Stimulated activated CD4-positive, alpha-beta T cell treated with anti-CD3 and anti-CD28 coated beads, Interleukin-1b, Interleukin-23, amount 100 ng/mL, for 1 hour (primary cell): ENCODE data around the gene DCHS2.

Experiments used
- DNase-seq, 2 donors: peaks; one replicate each; pipeline ENCODE4 v3.0.0-alpha.2; 2020; ENCODE audit warnings: low read depth in 2 of 2

The DCHS2 gene, protein sequence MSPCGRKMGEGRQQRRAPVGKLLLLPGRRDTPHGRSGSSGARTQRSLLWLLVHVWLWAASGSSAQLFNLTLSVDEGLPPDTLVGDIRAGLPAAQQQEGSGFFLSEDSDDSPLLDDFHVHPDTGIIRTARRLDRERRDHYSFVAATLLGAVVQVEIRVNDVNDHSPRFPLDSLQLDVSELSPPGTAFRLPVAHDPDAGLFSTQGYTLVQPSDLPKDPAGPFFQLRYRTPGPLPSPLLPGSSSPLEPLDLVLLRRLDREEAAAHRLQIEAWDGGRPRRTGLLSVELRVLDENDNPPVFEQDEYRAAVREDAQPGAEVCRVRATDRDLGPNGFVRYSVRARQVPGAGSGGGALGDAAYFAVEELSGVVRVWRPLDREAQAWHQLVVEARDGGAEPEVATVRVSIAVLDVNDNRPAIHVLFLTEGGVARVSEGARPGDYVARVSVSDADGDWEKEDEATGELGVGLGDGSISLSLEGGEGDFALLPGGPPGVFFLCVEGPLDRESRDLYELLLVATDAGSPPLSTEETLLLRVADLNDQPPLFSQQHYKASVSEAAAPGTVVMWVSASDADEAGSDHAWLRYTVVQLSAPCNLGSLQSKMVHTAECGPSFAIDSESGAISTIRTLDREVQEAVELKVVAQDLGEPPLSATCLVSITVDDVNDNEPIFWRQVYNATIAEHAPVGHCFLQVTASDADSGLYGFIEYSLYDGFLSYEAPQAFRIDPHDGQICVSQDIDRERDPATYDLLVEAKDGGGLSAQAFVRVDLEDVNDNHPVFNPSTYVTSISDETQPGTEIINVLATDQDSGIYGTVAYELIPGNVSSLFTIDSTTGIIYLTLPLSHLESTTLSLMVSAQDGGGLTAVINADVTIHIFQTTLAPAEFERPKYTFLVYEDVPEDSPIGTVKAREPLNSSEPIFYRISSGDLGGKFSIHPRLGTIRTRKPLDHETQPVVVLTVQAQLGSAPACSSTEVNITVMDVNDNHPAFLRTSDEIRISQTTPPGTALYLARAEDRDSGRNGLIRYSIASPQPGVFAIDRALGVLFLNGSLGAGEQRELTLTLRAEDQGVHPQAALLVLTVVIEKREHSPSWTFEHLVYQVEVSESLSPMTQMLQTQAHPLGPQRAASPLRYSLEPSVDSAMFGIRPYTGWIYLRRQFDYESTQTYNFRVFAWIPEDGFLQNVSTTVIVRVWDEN (N-terminal part only)

DNA sequence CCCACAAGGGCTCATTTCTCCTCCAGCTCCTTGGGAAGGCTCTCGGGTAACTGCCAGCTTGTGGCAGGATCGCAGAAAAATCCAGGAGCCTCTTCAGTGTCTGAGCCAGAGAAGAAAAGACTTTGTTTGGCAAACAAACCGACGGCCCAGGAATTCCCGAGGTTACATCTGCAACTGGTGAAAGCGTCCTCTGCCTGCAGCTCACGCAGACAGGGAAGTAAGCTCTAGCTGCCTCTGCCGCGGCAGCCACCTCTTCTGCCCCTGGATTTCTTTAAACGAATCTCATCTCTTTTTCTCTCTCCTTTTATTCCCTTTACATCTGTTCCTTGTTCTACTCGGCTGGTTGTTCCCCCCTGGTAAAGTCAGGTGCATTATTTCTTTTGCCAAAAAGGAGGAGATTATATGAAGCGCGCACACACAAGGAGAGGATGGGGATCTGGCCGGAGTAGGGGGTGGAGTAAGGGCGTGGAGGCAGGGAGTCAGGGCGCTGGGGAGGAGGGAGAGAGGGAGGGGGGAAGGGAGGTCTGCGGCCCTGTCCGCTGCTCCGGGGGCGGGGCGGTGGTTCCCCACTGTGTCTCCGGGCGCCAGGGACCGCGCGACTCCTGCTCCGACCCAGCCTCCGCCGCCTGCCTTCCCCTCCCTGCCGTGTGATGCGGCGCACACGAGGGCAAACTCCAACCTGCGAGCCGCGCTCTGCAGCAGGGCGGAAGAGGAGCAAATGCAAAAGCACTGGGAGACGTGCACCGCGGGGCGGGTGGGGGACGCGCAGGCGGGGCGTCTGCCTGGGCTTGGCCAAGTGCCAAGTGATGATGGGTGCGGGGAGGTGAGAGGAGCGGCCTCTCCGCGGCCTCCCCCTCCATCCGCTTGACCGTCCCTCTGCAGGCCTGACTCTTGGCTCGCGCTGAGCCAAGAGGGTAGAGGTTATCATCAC is at the start of gene DCHS2:
Gene DCHS2 (minus strand): TSS at position 459 of the 931 bp plus-strand sequence. CDS start 444 bp downstream, at position 15.
- DNase-seq: no peak

GRCh38 chr4:154534296-154534695 is 42.7 kb upstream of the DCHS2 start:
- DNase-seq: no peak

DNA sequence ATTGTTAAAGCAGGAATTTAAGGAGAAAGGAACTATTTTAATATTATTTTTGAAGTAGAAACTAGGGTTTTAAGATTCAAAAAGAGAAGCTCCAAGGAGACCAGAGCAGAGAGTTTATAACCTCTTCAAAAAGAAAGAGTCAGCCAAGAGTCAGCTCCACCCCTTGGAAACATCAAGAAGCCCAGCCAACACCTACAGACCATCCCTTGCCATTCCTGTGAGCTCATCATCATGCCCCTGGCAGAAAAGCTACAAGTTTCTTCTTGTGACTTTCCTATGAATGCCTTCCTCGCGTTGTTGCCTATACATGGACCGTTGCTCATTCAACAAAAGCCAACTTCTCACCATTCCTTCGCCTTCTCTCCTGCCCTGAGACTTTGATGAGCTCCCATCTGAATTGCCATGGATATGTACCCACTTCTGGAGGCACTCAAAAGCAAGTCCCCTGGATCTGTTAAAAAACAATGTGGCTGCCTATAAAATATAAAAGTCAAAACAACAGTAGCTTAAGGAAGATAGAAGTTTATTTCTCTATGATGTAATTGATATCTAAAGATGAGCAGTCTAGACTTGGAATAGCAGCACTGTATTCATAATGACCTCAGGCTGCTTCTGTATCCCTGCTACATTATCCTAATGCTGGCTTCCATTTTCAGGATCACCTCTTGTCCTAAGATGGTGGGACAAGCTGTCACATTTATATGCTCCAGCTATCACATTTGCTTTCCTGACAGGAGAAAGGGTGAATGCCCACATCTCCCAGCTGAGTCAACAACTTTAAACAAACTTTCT is 38.3 kb upstream of the DCHS2 start:
- no peak for DNase-seq

DNA sequence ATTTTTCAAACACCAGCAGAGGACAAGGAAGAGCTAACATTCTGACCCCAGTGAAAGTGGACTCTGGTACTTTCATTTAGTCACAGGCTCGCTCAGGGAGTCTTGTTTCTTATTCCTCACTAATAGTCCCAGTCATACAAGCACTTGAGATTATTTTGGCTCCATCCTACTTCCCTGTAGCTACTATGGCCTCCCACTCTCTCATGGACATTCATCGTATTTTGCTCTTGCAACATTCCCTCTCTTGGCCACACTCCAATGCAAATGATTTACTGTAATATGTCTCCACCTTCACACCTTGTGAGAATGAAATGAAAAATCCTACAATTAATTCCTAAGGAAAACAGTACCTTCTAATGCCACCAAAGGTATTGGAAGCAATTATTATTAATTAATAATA is 37.3 kb upstream of the DCHS2 start:
- DNase-seq: no peak

GRCh38 chr4:154527308-154527707 is 35.7 kb upstream of the DCHS2 start:
- no peak for DNase-seq

DNA sequence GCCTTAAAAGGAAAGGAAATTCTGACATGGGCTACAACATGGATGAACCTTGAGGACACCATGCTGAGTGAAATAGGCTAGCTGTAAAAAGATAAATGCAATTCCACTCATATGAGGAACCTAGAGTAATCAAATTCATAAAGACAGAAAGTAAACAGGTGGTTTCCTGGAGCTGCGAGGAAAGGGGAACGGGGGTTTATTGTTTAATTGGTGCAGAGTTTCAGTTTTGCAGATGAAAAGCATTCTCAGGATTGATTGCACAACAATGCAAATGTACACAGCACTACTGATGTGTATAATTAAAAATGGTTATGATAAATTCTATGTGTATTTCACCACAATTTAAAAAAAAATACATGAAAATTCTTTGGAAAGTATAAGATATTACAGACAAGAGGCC is 34.6 kb upstream of the DCHS2 start:
- no peak for DNase-seq

GRCh38 chr4:154521607-154522006 is 30.0 kb upstream of the DCHS2 start:
- no peak for DNase-seq

DNA sequence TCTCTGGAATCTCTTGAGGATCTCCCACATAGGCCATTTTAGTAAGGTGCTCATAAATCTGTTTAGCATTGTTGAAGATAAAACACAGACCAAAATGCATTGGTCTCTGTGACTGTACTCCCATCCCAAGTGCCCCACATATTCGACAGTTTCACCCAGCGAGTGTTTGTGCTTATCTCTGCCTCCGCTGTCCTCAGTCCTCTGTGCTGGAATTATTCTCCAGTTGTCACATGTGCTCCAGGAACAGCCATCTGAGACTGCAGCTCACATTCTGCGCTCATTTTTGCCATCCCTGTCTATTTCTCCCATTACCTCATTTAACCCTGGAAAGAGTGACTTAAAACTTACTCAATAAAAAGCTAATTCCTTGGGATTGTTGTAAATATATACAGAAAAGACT is 27.6 kb upstream of the DCHS2 start:
- no peak for DNase-seq

GRCh38 chr4:154517591-154517990 is 26.0 kb upstream of the DCHS2 start:
- DNase-seq: no peak

GRCh38 chr4:154516318-154517029 is 24.9 kb upstream of the DCHS2 start:
- no peak for DNase-seq

DNA sequence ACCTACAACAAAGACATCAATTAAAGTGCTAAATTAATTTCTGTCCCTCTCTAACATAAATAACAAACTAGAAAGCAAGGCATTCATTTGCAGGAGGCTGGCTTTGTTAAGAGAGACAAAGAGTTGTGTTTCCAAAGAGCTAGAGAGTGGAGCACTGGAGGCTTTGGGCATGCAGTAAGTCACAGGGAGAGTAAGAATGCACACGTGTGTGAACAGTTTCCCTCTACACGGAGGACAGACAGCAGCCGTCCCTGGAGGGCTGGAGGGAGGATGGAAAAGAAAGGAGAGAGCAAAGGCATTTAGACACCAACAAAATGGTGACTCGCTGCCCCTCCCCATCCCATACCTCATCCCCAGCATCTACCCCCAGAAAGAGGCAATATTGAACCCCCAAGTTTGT is 20.4 kb upstream of the DCHS2 start:
- no peak for DNase-seq

DNA sequence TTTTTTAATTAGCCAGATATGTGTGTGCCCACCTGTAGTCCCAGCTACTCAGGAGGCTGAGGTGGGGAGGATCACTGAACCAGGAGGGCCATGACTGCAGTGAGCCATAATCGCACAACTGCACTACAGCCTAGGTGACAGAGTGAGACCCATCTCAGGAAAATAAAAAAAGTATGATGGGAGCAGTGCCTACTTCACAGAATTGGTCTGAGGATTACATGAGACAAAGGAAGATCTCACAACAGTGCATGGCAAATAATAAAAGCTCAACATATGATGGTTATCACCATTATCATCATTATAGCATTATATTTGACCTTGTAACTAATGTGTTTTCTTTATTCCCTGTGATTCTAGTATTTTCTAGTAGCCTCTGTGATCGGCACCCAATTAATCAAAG is 19.9 kb upstream of the DCHS2 start:
- DNase-seq: no peak

DNA sequence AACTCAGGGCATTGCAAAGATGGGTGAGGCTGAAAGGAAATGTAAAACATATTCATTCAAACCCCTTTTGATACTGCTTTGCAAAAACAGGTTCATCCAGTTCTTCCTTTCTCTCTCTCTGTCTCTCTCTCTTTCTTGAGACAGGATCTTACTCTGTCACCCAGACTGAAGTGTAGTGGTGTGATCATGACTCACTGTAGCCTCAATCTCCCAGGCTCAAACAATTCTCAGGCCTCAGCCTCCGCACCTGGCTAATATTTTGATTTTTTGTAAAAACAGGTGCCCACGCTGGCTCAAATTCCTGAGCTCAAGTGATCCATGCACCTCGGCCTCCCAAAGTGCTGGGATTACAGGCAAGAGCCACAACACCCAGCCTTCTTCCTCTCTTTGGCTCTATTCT is 15.6 kb upstream of the DCHS2 start:
- no peak for DNase-seq

DNA sequence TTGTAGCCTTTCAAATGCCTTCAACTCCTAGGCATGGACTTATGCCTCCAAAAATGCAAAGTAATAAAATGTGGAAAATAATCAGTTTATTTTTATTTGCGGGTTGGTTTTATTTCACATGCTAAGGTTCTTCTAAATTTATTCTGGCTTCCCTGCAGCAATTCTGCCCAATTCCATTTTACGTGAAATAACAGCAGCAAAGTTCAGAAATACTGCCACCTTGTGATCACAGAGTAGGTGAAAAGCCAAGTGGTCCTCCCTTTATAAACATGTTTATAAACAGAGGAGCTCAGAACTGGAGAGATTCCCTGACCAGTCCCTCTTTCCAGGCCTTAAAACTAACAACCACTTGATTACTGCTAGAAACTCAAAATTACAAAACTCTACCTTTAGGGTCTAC is 14.7 kb upstream of the DCHS2 start:
- DNase-seq: no peak

- no peak for DNase-seq
These were observed 12.0 kb upstream of the DCHS2 start for GRCh38 chr4:154503598-154503997.

DNA sequence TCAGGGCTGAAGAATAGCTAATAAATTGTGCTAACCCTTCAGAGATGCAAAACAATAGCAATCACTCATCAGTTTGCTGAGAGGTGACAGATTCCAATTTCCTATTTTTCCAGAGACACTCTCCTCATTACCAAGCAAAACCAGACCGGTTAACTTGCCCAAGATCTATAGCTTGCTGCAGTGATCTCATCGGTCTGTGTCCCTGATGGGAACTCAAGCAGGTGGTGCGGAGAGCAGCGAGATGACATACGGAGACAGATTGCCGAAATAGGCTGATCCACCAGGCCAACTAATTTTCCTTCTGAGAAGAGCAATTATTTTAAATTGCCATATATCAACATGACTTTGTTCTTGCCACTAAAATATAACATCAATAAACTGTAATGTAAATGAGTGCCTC is 10.5 kb upstream of the DCHS2 start:
- no peak for DNase-seq

DNA sequence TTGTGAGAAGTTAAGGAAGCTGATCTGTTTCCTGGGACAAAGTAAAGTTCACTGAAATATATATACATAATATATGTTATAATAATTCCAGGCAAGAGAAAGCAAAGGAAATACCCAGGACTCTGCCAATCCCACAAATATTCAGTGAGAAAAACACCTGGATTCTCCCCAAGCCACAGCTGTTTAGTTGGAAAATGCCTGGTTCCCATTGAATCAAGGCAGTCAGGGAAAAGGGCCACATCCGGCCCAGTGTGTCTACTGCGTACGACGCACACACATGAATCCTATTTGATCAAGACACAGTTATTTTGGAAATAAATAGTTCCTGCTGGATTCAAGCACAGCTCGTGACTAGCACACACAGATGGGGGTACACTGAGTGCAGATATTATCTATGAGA is 6.3 kb upstream of the DCHS2 start:
- no peak for DNase-seq

DNA sequence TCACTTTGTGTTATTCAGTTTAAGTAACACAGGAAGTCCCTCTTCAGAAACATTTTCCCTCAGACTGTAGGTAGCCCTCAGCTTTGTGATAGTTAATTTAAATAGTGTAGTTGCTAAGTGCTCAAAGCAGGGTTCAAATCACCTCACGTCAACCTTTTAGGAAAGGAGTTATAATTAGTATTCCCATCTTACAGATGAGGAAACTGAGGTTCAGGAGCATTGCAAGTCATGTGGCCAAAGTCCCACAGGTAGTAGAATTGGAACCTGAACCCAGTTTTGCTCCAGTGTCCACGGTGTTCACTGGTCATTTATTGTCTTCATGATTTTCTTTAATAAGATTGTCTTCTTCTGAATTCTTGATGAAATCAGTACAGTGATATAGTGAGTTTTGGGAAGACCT is 4.3 kb upstream of the DCHS2 start:
- no peak for DNase-seq

GRCh38 chr4:154492288-154492687 is 689 bp upstream of the DCHS2 start:
- no peak for DNase-seq
